Measurements from ENCODE around the gene DYRK1B. TPM values are rescaled to one million over a fixed set of nuclear protein-coding genes. Genes with fewer than 3 reads are reported as not detected.

The DYRK1B gene
- total RNA-seq, 1 experiment from 2014 or later, result 12.2 TPM

DNA sequence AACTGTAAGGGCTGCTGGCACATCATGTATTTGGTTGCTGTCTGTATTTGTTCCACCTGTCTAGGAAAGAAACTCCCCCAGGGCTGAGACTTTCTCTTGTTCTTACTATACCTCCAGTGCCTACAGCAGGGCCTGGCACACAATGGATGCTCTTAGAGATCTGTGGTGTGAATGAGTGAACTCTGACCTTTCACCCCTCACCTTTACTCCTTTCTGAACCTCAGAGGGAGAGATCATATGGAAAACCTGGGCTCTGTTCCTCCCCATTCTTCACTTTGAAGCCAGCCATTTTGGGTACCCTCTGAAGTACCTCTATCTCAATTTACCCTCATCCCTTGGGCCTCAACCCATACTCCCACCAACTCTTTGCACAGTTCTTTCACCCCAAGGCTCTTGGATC is 3.1 kb downstream of the DYRK1B start:
- Mint-ChIP-seq H3K4me1 (peaks cover 13% of the 10 kb centered on the region), H3K27me3 (ENCODE audit: low read depth) (no peaks in the 10 kb centered on the region), H3K36me3 (peaks cover 30% of the 10 kb centered on the region), H3K4me3 (no peak overlapping the region), H3K9me3 (no peaks in the 10 kb centered on the region), H3K27ac (no peak overlapping the region)
- no peak for DNase-seq (ENCODE audit: low spot score)
- ATAC-seq, result no peak
- CTCF ChIA-PET, result interaction anchor here (1.2 kb wide), 1 partner anchor 38 kb away, joined by 3 read pairs; no protein-coding TSS in a partner anchor
- TF ChIP-seq NFATC4 (CRISPR knock-in tag; IDR thresholded peaks at IDR 0.05) (no peak), TEAD1 (CRISPR knock-in tag; IDR thresholded peaks at IDR 0.05) (no peak), ZNF121 (CRISPR knock-in tag; IDR thresholded peaks at IDR 0.05) (no peak)
- POLR2A ChIA-PET, result no interaction called here

DNA sequence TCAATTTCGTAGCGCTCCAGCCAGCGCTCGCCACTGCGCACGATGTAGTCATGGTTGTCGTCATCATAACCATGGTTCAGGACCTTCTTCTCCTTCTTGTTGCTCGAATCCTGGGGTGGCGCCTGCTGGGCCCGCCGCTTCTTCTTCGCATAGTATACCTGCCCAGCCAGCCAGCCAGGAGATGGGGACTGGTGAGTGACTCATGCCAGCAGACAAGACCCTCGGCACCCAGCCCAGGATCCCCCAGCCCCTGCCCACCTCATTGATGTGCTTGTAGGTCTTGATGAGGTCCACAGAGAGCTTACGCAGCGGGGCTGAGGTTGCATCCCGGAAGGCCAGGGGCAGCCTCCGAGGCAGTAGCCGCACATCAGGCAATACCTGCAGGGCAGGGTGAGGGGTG is 3.6 kb downstream of the DYRK1B start:
- no peak for TF ChIP-seq SMAD4 (CRISPR knock-in tag; IDR thresholded peaks at IDR 0.05)
- TF ChIP-seq ZNF423 (CRISPR knock-in tag; IDR thresholded peaks at IDR 0.05), result no peak
- TF ChIP-seq ATF1 (CRISPR knock-in tag; IDR thresholded peaks at IDR 0.05), result no peak
- TF ChIP-seq KAT7 (CRISPR knock-in tag; IDR thresholded peaks at IDR 0.05; ENCODE audit: borderline replicate concordance), result no peak
- no peak for TF ChIP-seq FOXP1 (CRISPR knock-in tag; IDR thresholded peaks at IDR 0.05; ENCODE audit: borderline replicate concordance)
- TF ChIP-seq, protein P1, sequence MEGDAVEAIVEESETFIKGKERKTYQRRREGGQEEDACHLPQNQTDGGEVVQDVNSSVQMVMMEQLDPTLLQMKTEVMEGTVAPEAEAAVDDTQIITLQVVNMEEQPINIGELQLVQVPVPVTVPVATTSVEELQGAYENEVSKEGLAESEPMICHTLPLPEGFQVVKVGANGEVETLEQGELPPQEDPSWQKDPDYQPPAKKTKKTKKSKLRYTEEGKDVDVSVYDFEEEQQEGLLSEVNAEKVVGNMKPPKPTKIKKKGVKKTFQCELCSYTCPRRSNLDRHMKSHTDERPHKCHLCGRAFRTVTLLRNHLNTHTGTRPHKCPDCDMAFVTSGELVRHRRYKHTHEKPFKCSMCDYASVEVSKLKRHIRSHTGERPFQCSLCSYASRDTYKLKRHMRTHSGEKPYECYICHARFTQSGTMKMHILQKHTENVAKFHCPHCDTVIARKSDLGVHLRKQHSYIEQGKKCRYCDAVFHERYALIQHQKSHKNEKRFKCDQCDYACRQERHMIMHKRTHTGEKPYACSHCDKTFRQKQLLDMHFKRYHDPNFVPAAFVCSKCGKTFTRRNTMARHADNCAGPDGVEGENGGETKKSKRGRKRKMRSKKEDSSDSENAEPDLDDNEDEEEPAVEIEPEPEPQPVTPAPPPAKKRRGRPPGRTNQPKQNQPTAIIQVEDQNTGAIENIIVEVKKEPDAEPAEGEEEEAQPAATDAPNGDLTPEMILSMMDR (IDR thresholded peaks at IDR 0.05), result no peak
- TF ChIP-seq PRRX2 (CRISPR knock-in tag; IDR thresholded peaks at IDR 0.05), result no peak
- TF ChIP-seq, protein P2, sequence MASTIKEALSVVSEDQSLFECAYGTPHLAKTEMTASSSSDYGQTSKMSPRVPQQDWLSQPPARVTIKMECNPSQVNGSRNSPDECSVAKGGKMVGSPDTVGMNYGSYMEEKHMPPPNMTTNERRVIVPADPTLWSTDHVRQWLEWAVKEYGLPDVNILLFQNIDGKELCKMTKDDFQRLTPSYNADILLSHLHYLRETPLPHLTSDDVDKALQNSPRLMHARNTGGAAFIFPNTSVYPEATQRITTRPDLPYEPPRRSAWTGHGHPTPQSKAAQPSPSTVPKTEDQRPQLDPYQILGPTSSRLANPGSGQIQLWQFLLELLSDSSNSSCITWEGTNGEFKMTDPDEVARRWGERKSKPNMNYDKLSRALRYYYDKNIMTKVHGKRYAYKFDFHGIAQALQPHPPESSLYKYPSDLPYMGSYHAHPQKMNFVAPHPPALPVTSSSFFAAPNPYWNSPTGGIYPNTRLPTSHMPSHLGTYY (CRISPR knock-in tag; IDR thresholded peaks at IDR 0.05), result no peak
- TF ChIP-seq, protein P3, sequence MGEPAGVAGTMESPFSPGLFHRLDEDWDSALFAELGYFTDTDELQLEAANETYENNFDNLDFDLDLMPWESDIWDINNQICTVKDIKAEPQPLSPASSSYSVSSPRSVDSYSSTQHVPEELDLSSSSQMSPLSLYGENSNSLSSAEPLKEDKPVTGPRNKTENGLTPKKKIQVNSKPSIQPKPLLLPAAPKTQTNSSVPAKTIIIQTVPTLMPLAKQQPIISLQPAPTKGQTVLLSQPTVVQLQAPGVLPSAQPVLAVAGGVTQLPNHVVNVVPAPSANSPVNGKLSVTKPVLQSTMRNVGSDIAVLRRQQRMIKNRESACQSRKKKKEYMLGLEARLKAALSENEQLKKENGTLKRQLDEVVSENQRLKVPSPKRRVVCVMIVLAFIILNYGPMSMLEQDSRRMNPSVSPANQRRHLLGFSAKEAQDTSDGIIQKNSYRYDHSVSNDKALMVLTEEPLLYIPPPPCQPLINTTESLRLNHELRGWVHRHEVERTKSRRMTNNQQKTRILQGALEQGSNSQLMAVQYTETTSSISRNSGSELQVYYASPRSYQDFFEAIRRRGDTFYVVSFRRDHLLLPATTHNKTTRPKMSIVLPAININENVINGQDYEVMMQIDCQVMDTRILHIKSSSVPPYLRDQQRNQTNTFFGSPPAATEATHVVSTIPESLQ (CRISPR knock-in tag; IDR thresholded peaks at IDR 0.05), result no peak
- TF ChIP-seq, protein P4, sequence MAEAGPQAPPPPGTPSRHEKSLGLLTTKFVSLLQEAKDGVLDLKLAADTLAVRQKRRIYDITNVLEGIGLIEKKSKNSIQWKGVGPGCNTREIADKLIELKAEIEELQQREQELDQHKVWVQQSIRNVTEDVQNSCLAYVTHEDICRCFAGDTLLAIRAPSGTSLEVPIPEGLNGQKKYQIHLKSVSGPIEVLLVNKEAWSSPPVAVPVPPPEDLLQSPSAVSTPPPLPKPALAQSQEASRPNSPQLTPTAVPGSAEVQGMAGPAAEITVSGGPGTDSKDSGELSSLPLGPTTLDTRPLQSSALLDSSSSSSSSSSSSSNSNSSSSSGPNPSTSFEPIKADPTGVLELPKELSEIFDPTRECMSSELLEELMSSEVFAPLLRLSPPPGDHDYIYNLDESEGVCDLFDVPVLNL (CRISPR knock-in tag; IDR thresholded peaks at IDR 0.05; ENCODE audit: borderline replicate concordance, low read depth), result no peak
- TF ChIP-seq, protein P5, sequence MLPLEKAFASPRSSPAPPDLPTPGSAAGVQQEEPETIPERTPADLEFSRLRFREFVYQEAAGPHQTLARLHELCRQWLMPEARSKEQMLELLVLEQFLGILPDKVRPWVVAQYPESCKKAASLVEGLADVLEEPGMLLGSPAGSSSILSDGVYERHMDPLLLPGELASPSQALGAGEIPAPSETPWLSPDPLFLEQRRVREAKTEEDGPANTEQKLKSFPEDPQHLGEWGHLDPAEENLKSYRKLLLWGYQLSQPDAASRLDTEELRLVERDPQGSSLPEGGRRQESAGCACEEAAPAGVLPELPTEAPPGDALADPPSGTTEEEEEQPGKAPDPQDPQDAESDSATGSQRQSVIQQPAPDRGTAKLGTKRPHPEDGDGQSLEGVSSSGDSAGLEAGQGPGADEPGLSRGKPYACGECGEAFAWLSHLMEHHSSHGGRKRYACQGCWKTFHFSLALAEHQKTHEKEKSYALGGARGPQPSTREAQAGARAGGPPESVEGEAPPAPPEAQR (CRISPR knock-in tag; IDR thresholded peaks at IDR 0.05), result no peak
- no peak for TF ChIP-seq GTF2I (CRISPR knock-in tag; conservative IDR thresholded peaks at IDR 0.05)
- TF ChIP-seq, protein P6, sequence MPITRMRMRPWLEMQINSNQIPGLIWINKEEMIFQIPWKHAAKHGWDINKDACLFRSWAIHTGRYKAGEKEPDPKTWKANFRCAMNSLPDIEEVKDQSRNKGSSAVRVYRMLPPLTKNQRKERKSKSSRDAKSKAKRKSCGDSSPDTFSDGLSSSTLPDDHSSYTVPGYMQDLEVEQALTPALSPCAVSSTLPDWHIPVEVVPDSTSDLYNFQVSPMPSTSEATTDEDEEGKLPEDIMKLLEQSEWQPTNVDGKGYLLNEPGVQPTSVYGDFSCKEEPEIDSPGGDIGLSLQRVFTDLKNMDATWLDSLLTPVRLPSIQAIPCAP (CRISPR knock-in tag; IDR thresholded peaks at IDR 0.05), result no peak
- TF ChIP-seq SP1 (CRISPR knock-in tag; conservative IDR thresholded peaks at IDR 0.05), result no peak
- TF ChIP-seq, protein P7, sequence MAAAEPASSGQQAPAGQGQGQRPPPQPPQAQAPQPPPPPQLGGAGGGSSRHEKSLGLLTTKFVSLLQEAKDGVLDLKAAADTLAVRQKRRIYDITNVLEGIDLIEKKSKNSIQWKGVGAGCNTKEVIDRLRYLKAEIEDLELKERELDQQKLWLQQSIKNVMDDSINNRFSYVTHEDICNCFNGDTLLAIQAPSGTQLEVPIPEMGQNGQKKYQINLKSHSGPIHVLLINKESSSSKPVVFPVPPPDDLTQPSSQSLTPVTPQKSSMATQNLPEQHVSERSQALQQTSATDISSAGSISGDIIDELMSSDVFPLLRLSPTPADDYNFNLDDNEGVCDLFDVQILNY (CRISPR knock-in tag; IDR thresholded peaks at IDR 0.05), result no peak
- TF ChIP-seq, protein P8, sequence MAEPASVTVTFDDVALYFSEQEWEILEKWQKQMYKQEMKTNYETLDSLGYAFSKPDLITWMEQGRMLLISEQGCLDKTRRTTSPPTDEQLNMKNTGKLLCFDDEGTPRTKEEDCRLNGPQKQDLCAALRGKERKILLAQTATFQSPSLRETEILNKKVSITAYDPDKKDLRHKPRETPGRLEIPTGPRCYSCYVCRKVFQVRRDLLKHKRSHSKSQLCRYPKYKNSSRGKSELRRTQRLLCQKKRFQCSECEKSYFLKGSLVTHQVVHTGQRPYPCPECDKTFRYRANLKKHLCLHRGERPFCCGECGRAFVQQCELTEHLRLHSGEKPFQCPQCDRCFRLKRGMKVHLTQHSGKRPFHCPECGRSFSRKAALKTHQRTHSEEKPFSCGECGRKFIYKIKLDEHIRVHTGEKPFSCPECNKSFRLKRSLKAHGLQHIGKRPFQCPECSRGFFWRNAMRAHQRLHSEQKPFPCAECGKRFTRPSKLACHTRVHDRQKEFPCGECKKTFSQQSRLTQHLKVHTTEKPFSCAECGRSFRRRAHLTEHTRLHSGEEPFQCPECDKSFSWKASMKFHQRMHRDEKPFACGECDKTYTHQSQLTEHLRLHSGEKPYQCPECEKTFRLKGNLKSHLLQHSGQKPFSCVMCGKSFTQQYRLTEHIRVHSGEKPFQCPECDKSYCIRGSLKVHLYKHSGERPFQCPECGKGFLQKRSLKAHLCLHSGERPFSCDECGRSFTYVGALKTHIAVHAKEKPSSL (CRISPR knock-in tag; conservative IDR thresholded peaks at IDR 0.05), result no peak
- TF ChIP-seq TEAD1 (CRISPR knock-in tag; IDR thresholded peaks at IDR 0.05), result no peak
- TF ChIP-seq RORB (CRISPR knock-in tag; IDR thresholded peaks at IDR 0.05), result no peak
- no peak for DNase-seq (ENCODE audit: low spot score)
- Mint-ChIP-seq H3K4me1 (peaks cover 13% of the 10 kb centered on the region), H3K27ac (no peak overlapping the region), H3K27me3 (ENCODE audit: low read depth) (no peaks in the 10 kb centered on the region), H3K36me3 (peaks cover 30% of the 10 kb centered on the region), H3K9me3 (no peaks in the 10 kb centered on the region), H3K4me3 (no peak overlapping the region)
- ChIA-PET POLR2A (no interaction called here), CTCF (interaction anchor here (1.2 kb wide), 1 partner anchor 38 kb away, joined by 3 read pairs; no protein-coding TSS in a partner anchor)
- ATAC-seq, result no peak

Data from WTC11 (cell line).